Stimulated activated CD8-positive, alpha-beta memory T cell treated with anti-CD3 and anti-CD28 coated beads, Interleukin-12 subunit alpha, Interleukin-12 subunit beta, amount 100 ng/mL, for 24 hours (primary cell): ENCODE measurements around the gene ERCC4.

Experiments
- DNase-seq: peaks from one replicate; pipeline ENCODE4 v3.0.0-alpha.2; 2020; ENCODE audit errors: extremely low read depth

Gene ERCC4

DNA sequence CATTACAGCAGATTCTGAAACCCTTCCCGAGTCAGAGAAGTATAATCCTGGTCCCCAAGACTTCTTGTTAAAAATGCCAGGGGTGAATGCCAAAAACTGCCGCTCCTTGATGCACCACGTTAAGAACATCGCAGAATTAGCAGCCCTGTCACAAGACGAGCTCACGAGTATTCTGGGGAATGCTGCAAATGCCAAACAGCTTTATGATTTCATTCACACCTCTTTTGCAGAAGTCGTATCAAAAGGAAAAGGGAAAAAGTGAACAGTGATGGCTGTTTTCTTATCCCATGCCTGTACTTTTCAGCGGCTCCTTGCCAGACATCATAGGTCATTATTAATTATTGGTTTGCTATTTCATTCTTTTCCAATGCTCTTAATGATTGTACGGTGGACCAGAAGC is 28.1 kb downstream of the ERCC4 start:
- no peak for DNase-seq

DNA sequence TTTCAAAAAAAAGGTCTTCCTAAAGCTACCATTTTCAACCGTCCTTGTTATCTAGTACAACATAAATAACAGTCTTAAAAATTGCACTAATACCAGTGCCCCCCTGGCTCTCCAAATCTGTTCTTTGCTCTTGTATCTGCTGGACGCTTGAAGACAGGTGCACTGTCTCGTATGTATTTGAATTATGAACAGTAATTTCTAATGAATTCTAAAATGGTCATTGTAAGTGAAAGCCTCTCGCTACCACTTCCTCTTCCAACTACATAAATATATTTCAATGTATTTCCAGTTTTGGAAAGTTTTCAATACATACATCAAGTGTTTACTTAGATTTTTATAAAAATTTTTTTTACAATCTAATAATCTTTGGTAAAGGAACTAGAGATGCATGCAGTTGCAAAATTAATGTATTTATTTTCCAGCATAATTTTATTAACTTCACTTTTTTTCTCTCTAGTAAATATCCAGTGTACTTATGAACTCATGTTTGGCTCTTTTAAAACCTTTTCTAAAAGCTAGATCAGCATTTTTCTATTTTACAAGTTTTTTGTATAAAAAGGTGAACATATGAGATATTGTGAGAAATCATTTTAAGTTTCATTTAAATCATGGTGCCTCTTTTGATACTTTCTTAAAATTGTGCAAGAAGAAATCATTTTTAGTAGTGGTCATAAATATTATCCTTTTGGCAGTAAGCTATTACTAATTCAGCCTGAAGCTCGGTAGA is 31.0 kb downstream of the ERCC4 start:
- DNase-seq: no peak

DNA sequence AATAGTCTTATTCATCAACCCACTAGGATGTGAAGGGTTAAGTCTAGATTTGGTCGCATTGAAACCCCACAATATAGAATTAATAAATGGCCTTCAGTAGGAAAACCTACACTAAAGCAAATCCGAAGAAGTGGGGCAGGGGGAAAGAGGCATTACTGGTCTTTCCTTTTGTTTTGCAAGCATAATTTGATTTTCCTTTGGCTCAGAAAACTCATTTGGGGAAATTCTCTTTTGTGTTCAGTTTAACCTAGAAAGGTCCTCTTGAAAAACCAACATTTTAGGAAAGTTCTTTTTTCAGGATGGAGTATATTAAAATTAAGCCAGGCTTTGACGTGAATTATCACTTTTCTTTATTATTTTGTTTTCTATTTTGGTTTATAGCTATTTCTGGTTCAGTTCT is 31.7 kb downstream of the ERCC4 start:
- DNase-seq: no peak

DNA sequence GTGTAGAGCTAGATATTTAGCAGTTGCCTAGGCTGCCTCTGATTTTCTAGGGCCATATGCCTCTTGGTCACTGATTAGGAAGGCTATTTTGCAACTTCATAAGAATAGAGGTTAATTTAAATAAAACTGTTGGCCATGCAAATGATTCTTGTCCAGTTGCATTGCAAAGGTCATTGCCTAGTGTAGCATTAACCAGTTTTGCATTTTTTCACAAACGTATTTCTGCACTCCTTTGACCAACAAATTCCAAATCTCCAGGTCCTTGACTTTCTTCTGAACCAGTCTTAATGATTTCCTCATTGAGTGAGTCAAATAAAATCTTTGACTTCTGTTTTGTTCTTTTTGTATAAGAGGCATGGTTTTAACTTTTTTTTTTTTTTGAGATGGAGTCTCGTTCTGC is 33.5 kb downstream of the ERCC4 start:
- DNase-seq: no peak

DNA sequence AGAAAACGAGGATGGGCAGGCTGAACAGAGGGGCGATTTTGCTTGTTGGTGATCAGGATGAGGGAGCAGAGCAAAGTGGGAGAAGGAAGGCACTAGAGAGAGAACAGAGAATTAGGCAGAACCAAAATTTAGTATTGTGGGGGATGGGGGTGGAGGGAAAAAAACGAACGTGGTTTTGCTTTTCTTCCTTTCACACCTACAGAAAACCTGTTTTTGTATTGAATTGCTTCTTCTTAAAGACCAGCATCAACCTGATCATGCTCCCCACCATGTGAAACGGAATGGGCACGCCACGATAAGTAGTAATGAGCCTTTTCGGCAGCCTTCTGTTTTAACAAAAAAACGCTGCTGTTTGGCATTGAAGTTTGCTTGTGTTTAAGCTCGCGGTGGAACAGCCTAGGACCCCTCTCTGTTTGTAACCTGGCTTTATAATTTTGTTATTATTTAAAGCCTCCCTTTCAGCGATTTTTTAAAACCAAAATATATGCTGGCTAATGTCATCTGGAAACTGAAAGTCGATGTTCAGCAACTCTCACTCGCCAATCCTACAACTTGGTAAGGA is 36.8 kb downstream of the ERCC4 start:
- DNase-seq: no peak

DNA sequence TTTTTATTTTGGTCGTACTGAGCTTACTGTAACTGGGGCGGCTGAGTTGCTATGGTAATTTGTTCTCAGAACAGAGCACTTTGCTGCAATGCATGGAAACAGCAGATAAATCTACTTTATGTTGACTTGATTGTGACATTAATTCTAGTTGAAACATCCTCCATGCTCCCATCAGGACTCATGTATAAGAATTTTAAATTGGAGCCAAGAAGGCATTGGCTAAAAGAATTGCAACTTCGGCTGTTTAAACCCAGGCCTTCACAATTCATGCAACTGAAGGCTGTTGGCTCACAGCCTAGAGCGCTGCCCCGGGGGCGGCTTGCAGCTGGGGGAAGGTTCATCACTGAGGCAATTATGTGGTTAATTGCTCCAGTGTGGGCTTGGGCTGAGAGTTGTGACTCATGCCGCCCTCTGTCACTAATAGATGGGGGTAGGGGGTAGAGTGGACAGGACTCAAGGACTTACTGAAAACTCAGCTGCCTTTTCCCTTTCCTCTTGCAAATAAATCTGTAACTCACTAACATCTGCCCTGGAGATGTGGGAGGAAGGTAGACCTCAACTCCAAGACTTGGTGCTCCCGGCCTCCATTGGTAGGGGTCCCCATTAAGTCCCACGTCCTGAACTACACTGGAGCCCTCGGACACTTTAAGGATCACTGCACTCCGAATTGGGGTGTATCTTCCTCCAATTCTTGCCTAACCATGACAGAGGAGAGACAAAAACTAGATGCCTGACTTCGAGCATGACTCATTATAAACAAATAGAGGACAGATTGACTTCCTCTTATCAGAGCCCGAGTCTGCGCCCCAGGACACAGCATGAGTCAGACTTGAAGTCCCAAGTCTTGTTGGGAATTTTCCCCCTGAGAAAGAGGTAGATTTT is 37.5 kb downstream of the ERCC4 start:
- no peak for DNase-seq

DNA sequence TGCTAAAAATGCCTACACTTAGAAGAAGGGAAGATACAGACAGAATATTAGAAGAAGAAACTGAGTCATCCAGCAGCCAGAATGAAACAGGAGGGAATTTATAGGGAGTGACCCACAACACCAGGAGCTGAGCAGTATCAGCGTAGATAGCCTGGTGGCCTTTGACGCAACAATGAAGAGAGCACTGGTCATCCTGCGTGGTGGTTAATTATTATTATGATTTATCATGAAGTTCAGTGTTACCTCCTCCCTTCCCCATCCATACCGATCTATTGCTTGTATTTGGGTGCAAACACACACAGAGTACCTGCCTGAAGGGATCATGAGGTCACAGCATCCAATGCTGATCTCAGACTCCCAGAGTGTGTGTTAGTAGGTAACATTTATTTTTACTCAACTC is 38.5 kb downstream of the ERCC4 start:
- no peak for DNase-seq

DNA sequence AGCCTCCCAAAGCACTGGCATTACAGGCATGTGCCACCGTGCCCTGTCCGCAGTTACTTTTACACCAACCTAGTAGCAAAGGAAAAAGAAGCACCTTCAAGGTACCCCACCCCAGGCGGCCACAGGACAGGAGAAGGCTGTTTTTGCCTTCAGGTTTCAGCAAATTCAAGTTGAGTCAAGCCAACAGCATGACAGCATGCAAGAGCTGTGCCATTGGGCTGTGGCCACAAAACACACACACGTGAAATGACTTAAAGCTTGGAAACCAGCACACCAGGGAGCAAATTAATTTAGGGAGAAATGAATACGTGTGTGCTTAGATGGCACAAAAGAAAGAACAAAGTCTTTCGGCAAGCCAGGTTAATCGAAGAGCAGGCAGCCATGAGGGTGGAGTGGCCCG is 39.7 kb downstream of the ERCC4 start:
- no peak for DNase-seq

DNA sequence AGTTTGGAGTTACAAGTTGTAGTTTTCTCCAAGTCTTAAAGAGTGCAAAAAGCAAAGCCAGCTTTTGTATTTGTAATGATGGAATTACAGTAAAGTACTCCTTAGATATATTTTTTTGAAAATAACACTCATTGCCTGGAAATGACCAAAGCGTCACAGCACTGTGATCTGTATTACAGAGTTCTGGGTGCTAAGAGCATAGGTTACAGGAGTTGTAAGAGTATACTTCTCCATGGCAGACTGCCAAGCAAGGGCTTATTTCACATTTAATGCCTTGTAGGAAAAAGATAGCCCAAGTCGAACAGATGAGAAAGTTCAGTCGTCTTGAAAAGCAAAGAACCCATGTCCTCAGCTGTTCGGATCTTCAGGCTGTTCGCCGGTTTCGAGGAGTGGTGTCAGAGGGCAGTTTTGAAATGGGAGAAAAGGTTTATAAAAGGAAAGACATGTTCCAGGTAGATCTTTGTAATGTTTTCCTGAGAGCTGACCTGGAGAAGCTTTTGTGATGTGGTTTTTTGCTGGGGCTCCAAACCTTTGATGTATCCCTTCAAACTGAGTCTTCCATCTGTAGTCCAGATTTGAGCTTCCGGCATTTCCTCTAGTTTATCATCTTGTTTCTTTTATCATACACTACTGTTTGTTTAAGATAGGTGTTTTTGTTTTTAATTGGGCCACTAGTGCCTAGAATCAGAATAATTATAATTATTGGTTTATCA is 41.3 kb downstream of the ERCC4 start:
- DNase-seq: no peak

DNA sequence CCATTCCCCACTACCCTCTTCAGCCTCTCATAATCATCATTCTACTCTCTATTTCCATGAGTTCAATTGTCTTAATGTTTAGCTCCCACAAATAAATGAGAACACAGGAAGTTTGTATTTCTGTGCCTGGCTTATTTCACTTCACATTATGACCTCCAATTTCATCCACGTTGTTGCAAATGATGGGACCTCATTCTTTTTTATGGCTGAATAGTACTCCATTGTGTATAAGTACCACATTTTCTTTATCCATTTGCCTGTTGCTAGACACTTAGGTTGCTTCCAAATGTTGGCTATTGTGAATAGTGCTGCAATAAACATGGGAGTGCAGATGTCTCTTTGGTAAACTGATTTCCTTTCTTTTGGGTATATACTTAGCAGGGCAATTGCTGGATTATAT is 42.3 kb downstream of the ERCC4 start:
- DNase-seq: no peak

DNA sequence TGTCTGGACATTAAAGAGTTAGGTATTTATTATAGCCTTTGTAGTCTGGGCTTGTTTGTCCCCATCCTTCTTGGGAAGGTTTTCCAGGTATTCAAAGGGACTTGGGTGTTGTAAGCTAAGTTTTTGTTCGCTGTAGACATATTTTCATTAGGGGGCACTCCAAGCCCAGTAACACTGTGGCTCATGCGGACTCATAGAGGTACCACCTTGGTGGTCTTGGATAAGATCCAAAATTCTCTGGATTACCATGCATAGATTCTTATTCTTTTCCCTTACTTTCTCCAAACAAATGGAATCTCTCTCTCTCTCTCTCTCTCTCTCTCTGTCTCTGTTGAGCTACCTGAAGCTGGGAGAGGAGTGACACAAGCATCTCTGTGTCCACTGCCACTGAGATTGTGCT is 48.9 kb downstream of the ERCC4 start:
- no peak for DNase-seq

DNA sequence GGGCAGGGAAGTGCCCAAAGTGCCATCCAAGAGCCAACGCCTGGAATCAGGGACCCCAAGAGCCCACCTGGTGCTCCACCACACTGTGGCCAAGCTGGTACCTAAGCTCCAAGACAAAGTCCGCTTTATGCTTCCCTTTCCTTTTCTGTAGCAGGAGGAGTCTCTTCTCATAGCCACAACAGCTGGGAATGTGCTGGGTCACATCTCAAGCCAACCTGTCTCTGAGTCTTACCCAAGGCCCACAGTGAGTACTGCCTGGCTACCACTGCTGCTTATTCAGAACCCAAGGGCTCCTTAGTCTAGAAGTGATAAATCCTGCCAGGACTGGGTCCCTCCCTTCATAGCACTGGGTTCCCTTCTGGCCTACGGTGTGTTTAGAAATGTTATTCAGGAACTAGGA is 49.8 kb downstream of the ERCC4 start:
- DNase-seq: no peak

DNA sequence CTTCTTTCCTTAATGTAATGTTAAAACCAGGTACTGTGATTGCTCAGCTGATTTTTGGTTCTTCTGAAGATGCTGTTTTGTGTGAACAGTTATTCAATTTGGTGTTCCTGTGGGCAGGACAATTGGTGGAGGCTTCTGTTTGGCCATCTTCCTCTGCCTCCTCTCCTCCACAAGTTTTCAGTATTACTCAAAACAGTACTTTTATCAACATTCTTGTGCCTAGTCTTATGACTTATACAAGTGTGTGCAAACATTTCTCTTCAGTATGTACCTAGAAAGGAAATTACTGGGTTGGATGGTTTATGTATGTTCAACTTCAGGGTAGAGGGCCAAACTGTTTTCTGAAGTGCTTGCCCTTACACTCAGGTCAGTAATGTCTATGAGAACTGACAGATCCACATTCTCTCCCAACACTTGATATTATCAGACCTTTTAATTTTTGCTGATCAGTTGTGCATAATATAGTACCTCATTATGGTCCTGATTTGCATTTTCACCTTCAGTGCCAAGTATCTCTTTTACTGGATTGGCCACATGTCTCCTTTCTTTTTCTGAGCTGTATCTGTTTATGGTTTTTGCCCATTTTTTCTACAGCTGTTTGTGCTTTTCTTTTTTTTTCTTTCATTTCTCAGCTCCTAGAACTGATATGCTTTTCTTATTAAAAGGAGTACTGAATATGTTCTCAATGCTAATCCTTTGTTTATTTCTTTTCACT is 50.9 kb downstream of the ERCC4 start:
- DNase-seq: no peak

DNA sequence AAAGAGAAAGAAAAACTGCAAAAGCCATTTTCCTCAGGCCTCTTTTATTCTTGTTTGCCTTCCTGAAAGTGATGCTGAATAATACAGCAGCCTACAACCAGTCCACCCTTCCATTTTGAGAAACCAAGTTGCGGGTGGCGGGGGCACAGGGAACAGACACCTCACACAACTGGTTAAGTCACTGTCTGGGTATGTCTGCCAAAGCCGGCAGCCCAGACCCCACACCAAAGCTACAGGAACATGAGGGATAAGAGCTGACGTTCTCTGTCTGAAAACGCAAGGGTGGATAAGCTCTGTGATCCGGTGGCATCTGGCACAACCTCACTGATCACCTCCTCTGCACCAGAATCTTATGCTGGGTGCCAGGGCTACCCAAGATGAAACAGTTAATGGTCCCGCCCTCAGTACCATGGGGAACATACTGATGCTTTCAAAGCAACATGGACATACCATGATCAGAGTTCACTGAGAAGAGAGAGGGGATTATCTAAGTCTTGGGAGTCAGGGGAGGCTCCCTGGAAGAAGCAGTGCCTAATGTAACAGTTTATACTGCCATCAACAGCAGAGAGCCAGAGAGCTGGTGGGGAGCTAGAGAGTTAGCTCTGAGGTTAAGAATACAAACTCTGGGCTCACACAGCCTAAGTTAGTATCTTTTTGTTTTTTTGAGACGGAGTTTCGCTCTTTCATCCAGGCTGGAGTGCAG is 53.5 kb downstream of the ERCC4 start:
- DNase-seq: no peak

DNA sequence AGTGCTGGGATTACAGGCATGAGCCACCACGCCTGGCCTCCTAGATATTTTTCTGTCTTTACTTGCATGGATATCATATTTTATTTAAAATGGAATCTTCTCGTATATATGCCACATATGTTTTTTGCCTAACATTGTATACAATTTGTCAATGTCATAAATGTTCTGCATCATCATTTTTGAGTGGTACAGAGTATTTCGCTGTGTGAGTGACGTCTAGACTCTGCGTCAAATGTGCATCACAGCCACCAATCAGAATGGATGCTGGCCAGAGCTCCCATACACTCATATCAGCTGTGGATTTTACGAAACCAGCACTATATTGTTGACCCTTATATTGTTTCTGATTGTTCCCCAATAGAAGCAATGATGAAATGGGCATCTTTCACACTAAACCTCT is 57.2 kb downstream of the ERCC4 start:
- no peak for DNase-seq

DNA sequence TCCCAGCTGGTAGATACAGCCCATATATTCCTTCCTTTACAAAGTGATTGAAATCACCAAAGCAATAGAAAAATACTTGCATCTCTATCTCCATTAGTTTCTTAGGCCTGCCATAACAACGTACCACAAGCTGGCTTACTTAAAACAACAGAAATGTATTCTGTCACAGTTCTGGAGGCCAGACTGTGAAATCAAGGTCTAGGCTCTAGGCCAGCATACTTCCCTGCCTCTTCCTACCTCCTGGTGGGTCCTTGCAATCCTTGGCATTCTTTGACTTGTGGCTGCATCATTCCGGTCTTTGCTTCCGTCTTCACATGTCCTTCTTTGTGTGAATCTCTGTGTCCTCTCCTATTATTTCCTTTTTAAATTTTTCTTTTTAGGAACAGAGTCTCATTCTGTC is 62.5 kb downstream of the ERCC4 start:
- DNase-seq: no peak

DNA sequence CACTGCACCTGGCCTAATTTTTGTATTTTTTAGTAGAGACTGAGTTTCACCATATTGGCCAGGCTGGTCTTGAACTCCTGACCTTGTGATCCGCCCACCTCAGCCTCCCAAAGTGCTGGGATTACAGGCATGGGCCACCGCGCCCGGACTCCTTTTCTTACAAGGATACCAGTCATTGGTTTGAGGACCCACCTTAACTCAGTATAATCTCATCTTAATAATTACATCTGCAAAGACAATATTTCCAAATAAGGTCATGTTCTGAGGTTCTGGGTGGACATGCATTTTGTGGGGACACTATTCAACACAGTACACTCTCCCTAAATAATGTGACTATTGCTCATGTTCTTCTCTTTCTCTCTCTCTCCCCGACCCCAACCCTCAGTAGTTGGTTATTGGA is 63.7 kb downstream of the ERCC4 start:
- no peak for DNase-seq

DNA sequence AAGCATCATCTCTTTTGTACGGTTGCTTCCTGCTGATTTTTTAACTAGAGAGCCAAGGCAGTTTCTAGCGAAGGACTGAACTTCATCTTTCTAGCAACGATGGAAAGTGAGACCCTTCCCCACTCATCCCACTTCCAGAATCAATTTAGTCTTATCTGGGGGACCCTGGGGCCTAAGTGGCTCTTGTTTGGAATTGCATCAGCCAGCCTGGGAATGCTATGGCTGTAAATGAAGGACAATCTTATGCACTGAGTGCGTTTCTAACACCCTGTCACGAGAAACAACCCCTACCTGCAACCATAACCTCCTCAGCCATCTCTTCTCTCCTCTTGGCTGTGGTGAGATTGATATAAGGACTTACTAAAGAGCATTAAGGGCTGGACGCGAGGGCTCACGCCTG is 64.8 kb downstream of the ERCC4 start:
- DNase-seq: no peak

DNA sequence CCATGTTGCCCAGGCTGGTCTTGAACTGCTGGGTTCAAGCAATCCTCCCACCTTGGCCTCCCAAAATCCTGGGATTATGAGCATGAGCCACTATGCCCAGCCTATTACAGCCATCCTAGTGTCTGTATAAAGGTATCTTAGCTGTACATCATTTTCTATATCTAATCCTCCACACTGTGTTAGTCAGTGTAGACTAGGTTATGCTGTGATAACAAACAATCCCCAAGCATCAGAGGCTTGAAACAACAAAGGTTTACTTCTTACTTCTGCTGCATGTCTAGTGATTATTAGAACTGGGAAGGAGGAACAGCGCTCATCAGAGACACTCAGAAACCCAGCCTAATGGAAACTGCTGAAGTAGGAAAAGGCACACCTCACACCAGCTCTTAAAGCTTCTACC is 68.1 kb downstream of the ERCC4 start:
- no peak for DNase-seq

DNA sequence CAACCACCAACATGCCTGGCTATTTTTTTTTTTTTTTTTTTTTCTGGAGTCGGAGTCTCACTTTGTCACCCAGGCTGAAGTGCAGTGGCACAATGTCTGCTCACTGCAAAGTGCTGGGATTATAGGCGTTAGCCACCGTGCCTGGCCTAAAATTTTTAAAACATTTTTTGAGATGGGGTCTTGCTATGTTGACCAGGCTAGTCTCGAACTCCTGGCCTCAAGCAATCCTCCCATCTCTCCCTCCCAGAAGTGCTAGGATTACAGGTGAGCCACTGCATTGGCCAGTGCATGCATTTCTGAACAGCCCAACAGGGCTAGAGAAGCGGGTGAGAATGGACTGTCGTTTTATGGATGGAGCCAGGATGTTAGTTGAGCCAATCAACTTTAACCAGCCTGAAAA is 72.4 kb downstream of the ERCC4 start:
- no peak for DNase-seq

DNA sequence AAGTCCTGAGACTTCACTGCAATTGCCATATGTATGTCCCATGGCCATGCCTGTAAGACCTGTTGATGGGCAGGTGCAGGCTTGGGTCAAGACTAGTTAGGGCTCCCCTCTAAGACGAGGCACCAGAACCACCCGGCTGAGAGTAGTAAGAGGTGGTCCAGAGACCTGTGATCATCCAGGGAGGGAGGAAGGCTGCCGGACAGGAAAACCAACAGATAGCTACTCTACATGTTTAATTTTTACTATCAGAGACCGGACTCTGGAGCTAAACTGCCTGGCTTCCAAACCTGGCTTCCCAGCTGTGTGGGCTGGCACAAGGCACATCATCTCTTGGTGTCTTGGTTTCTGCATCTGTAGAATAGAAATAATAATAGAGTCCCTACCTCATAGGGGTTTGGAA is 73.0 kb downstream of the ERCC4 start:
- no peak for DNase-seq
